ENCODE measurements around the gene FERMT2.
"Not testable (repeated sequence)": the region's sequence is repeated elsewhere in the genome, so short reads cannot be mapped to it uniquely, and the experiment has no call there.

FERMT2 gene

DNA sequence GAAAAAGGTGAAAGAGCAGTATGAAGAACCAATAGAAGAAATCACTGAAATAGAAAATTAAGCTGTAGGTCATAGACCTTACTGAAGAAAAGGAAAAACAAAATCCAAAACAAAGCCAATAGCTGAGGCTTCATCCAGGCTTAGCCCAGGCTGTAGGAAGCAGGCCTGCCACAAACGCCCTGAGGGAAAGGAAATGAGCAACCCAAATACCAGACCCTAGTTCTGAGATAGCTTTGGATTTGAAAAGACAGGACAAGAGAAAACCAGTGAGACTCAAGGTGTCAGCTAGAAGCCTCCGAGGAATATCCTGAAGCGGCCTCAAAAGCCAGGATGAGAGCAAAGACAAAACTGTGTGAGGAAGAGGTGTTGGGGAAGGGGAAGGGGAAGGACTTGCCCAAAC is 79.2 kb downstream of the FERMT2 start:
- intact Hi-C loops (cut with DNase I): no loop called here
- no peak for DNase-seq

GRCh38 chr14:52868911-52869618 is 81.8 kb downstream of the FERMT2 start:
- intact Hi-C loops (cut with DNase I): no loop called here
- DNase-seq: no peak

- intact Hi-C loops (cut with DNase I); DNase-seq: not testable (repeated sequence)
These were observed 86.0 kb downstream of the FERMT2 start for GRCh38 chr14:52864893-52865292.

- intact Hi-C loops (cut with DNase I): no loop called here
- DNase-seq: no peak
These were observed 87.5 kb downstream of the FERMT2 start for GRCh38 chr14:52863334-52863700.

- no peak for DNase-seq
- intact Hi-C loops (cut with DNase I): no loop called here
These were observed 88.1 kb downstream of the FERMT2 start for GRCh38 chr14:52862632-52863333.

GRCh38 chr14:52861403-52861802 is 89.4 kb downstream of the FERMT2 start:
- DNase-seq: no peak
- intact Hi-C loops (cut with DNase I): no loop called here

DNA sequence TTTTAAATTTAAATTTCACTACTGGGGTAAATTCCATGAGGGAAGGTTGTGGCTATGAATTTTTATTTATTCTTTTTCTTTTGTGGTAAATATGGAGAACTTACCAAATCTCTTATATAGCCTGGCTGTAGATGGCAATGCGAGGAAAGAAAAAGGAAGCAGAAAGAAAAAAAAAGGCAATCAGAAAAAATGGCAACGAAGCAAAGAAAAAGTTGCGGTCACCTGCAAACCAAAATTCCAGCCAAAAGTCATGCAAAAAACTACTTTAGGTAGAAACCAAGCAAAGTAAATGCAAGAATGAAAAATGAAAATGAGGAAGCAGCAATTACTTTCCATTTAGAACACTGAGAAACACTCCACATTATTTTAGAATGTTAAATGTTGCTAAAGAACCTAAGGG is 89.9 kb downstream of the FERMT2 start:
- no peak for DNase-seq
- intact Hi-C loops (cut with DNase I): no loop called here

DNA sequence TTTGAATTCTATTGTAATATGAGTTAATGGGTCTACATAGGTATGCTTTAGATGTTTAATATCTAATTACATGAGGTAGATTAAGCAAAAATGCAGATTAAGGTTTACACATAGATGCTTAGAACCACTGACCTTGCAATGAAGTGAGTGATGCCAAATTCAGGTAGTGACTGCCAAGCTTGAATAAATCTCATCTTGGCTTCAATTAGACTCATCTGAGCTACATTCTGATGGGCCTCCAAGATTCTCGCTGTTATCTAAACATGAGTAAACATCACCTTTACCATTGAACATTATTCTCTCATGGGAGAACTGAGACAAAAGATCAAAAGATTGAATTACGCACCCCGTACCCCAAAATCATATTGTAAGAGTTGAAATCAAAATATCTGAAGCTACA is 90.6 kb downstream of the FERMT2 start:
- intact Hi-C loops (cut with DNase I): no loop called here
- no peak for DNase-seq

- no peak for DNase-seq
- intact Hi-C loops (cut with DNase I): no loop called here
These were observed 94.7 kb downstream of the FERMT2 start for GRCh38 chr14:52856139-52856538.

GRCh38 chr14:52853522-52853854 is 97.4 kb downstream of the FERMT2 start:
- no peak for DNase-seq
- intact Hi-C loops (cut with DNase I): no loop called here

- DNase-seq: no peak
- intact Hi-C loops (cut with DNase I): no loop called here
These were observed 97.9 kb downstream of the FERMT2 start for GRCh38 chr14:52852810-52853521.

GRCh38 chr14:52850451-52850909 is 100.4 kb downstream of the FERMT2 start:
- intact Hi-C loops (cut with DNase I): no loop called here
- no peak for DNase-seq

- intact Hi-C loops (cut with DNase I): no loop called here
- DNase-seq: no peak
These were observed 102.2 kb downstream of the FERMT2 start for GRCh38 chr14:52848626-52849025.

- no peak for DNase-seq
- intact Hi-C loops (cut with DNase I): no loop called here
These were observed 104.3 kb downstream of the FERMT2 start for GRCh38 chr14:52846591-52846990.

DNA sequence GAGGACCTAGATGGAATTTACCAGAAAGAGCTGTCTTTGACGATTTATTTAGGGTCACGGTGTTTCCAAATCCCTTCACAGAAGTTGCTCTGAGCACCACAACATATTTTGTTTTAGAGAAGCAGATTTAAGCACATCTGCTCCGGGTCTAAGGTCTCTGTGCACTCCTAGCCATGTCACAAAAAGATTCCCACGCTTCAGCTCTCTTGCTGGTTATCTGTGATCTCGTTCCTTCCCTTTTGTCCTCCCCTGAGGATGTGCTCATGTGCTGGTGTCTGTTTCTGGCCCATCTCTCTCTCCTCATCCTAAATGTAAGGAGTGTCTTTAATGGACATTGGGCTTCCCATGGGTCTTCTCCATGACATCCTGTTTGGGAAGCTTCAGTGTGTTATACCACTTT is 105.8 kb downstream of the FERMT2 start:
- intact Hi-C loops (cut with DNase I): no loop called here

DNA sequence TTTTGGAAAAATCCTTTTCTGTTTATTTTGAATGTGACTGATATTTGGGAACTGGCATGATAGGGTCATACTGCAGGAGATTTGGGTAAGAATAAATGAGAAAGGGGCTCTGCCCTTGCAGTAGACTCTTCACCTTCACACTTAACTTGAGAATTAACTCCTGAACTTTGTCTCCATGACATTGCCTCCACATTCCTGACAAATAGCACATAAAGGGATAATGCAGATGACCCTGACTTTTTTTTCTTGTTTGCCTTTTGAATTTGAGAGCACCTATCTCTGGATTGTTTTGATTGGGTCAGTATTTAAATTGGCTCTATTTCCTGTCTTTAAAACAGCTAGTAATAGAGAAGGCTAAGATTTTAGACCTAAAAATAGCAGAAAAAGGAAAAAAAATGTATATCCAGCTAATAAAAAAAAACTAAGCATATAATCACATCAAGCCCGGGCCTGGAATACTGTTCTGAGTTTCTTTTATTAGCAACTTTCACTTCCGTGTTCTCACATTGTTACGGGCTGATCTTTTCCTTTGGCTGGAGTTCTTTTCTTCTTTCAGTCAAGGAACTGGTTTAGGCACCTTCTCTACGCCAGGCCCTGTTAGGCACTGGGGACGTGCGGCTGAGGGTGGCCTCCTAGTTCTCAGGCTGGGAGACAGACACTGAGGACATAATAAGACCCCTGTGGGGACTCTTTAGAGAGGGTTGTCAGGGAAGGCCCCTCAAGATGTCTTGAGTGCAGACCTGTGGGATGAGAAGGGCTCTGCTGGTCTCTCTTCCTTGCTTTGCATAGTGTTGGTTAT is 106.4 kb downstream of the FERMT2 start:
- intact Hi-C loops (cut with DNase I): no loop called here
- no peak for DNase-seq

More for the DNA sequence above, 105.8 kb downstream of the FERMT2 start:
- DNase-seq: no peak

DNA sequence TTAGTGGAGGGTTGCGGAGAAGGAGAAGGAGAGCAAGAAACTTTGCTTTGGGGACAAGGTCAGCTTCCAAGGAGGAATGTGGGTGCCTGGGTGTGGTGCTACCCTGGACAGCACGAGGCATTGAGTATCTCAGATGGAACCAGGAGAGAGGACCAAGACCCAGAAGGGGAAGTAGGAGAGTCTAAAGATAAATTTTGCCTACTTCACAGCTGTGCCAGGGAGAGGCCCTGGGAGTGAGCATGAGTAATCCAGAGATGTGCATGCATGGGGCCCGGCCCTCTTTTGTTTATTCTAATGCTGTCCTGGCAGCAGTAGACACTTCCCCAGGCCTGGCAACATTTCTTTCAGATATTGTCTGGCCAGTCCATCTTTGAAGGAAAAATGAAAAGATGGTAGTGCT is 110.0 kb downstream of the FERMT2 start:
- peak in 4 of 10 donors; percentile 13 to 76 (median 28) for DNase-seq
- intact Hi-C loops (cut with DNase I): no loop called here

DNA sequence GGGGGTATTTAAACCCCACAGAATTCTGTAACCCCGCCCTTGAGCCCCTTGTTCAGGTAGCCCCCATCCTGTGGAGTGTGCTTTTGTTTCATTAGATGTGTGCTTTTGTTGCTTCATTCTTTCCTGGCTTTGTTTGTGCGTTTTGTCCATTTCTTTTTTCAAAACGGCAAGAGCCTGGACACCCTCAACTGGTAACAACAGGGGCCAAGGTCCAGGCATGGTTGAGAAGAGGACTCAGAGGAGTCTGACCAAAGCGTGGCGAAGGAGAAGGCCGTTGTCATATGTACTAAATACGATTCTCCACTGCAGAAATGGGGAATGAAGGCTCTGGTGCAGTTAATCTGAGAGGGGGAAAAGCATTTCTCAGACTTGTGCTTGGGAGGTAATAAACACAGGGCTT is 113.4 kb downstream of the FERMT2 start:
- intact Hi-C loops (cut with DNase I): no loop called here

DNA sequence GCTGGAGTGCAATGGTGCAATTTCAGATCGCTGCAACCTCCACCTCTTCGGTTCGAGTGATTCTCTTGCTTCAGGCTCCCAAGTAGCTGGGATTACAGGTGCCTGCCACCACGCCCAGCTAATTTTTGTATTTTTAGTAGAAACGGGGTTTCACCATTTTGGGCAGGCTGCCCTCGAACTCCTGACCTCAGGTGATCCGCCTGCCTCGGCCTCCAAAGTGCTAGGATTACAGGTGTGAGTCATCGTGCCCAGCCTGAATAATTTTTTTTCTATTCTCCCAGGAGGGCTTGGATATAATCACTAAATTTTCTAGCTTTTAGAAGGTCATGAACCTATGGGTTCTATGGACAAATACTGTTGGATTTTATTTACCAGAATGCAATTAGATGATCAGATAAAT is 114.8 kb downstream of the FERMT2 start:
- DNase-seq: no peak
- intact Hi-C loops (cut with DNase I): no loop called here

More for the DNA sequence above, 113.4 kb downstream of the FERMT2 start:
- no peak for DNase-seq

GRCh38 chr14:52835122-52835903 is 115.5 kb downstream of the FERMT2 start:
- peak in 3 of 10 donors; percentile 15 to 85 (median 77) for DNase-seq
- intact Hi-C loops (cut with DNase I): no loop called here

All from posterior cingulate gyrus (tissue), 11 donors.